ENCODE data around the gene PPDPF.
A peak's percentile ranks its signal among the peaks of the same experiment; 100 is the strongest.
"Not testable (repeated sequence)": the region's sequence is repeated elsewhere in the genome, so short reads cannot be mapped to it uniquely, and the experiment has no call there.

The PPDPF gene

DNA sequence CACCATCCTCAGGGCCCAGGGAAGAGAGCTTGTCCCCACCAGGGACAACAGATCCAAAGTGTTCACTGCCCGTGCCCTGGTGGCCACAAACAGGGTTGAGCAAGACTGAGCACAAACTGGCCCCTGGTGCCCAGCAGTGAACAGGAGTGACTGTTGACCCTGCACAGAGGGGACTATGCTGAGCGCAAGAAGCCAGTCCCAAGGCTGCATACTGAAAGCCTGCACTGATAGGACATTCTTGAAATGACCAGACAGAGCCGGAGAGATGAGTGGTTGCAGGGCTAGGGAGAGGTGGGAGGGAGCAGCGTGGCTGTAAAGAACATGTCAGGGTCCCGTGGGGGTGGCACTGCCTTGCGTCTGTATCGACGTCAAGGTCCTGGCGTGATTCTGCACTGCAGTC, 30.5 kb downstream of the PPDPF start:
- DNase-seq (ENCODE audit: low read depth), result no peak

GRCh38 chr20:63552481-63553249, 32.1 kb downstream of the PPDPF start:
- DNase-seq (ENCODE audit: low read depth), result peak; percentile 41

DNA sequence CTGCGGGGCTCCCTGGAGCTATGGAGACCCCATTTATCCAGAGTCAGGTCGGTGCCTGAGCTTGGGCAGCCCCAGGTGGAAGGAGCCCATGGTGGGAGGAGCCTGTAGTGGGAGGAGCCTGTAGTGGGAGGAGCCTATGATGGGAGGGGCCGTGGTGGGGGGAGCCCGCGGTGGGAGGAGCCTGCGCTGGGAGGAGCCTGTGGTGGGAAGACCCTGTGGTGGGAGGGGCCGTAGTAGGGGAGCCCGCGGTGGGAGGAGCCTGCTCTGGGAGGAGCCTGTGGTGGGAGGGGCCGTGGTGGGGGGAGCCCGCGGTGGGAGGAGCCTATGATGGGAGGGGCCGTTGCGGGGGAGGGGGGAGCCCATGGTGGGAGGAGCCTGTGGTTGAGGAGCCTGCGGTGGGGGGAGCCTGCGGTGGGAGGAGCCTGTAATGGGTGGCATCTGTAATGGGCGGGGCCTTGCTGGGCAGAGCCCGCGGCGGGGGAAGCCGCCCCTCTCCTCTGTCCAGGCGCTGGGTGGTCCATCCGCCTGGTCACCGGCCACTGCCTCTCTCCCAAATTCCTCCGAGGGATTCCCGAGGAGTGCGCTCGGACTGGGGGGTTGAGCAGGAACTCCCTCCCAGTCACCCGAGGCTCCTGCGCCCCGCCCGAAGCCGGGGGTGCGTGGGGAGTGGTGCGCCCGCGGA, 32.8 kb downstream of the PPDPF start:
- DNase-seq (ENCODE audit: low read depth), result peak; percentile 84

DNA sequence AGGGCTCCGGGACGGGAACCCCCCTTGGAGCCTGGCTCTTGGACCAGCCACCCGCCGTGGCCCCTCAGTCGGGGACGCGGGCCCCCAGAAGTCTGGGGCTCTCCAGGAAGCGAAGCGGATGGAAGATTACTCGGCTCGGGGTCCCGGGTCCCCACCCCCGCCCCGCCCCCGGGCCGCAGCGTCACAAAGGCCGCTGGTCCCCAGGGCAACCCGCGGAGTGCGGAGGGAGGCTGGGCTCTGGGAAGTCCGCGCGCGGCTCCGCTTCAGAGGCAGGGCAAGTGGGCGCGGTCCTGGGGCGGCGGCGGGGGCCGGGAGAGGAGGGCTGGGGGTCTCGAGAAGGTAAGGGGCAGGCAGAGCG, 33.3 kb downstream of the PPDPF start, which contains the start of gene FNDC11:
Gene FNDC11 (plus strand): TSS at position 227 of the 358 bp plus-strand sequence. CDS start 1,505 bp downstream, outside the sequence.
- peak; percentile 56 for DNase-seq (ENCODE audit: low read depth)

DNA sequence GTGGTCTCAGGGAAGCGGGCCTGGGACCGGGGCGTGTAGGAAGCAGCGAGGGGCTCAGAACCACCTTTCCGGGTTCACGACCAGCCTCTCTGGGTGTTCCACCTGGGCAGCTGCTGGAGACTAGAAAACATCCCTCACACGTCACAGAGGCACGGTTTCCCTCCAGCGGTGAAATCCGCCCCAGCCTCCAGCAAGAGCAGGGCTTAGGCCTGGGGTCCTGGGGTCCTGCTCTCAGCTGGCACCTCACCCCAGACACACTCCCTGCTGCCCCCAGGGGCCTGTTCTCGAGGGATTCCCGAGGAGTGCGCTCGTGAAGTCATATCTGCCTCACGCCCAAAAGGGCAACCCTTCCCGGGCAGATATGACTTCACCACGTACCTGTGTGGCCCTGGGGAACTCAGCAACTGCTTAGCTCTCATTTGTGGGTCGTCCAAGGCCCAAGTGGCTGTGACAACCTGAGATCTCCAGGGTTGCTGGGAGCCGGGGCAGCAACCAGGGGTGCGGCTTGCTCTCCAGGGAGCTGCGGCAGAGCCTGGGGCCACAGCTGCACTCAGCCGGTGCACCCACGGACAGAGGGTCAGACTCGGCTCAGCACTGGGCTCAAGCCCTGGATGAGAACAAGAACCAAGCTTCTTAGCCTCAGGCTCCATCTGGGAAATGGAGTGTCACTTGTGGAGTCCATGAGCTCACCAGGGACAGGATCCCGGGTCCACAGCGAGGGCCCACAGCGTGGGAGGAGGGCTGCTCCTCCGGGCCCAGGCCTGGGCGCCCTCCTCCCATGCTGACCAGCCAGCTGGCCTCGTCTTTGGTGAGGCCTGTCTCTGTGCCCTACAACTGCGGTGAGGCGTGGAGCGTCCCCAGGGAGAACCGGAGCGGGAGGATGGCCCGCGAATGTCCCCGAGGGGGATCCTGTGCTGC, 34.1 kb downstream of the PPDPF start:
- no peak for DNase-seq (ENCODE audit: low read depth)

GRCh38 chr20:63555661-63556381, 35.3 kb downstream of the PPDPF start:
- no peak for DNase-seq (ENCODE audit: low read depth)

GRCh38 chr20:63556873-63557478, 36.4 kb downstream of the PPDPF start:
- no peak for DNase-seq (ENCODE audit: low read depth)

DNA sequence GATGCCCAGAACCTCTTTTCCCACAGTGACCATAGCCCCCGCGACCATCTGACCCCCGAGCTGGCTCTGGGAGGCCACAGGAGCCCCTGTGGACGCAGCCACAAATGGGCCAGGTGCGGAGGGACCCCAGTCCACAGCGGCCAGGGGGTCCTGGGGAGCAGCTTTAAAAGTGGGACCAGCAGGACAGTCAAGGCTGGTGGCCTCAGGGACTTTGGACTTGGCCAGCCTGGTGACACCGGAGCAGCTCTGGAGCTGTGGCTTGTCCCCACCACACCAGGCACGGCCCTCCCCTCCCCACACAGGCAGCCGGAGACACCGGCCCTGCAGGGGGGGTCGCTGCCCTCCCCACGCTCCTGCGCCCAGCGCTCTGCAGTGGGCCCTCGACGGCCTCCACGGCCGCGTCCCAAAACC, 36.9 kb downstream of the PPDPF start:
- DNase-seq (ENCODE audit: low read depth), result no peak

DNA sequence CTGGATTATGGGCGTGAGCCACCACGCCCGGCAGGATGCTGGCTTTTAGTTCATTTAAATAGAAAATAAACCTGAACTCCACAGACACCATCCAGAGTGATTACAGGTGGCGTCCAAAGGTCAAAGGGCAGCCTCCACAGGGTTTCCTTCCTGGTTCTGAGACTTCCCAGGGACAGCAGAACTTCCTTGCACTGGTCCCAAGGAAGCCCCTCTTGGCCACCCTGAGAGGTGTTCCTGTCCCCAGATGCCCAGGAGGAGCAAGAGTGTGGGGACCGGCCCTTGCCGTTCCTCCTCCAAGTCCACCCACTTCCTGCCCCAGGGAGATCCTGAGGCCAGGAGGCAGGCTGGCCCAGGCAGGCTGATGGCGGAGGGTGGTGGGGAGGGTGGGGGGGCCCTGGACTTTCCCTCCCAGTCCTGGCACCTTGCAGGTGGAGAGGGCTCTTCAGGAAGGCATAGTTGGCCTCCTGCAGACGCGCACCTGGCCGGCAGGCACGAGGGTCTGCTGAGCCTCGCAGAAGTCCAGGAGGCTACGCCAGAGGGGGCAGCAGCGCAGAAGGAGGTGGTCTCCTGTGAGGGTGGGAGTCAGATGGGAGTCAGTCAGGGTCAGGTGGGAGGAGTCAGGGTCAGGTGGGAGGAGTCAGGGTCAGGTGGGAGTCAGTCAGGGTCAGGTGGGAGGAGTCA, 38.4 kb downstream of the PPDPF start:
- DNase-seq (ENCODE audit: low read depth), result no peak

GRCh38 chr20:63559485-63560332, 39.1 kb downstream of the PPDPF start:
- not testable (repeated sequence) for DNase-seq (ENCODE audit: low read depth)

DNA sequence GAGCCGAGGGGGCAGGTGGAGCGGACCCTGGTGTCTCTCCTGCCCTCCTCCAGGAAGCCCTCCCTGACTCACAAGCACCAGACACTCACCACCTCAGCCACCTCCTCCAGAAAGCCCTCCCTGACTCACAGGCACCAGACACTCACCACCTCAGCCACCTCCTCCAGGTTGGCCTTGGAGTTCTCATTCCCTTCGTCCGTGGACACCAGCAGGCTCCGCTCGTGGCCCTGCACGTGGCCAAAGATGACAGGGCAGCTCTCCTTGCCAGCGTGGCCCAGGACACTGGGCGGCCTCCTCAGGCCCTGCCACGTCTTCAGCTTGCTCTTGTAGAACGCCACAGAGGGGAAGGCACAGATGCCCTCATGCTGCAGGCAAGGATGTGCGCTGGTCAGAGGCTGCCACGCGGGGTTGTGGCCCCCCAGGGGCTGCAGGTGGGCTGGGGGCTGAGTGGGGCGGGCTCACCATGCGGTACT, 39.8 kb downstream of the PPDPF start:
- no peak for DNase-seq (ENCODE audit: low read depth)

DNA sequence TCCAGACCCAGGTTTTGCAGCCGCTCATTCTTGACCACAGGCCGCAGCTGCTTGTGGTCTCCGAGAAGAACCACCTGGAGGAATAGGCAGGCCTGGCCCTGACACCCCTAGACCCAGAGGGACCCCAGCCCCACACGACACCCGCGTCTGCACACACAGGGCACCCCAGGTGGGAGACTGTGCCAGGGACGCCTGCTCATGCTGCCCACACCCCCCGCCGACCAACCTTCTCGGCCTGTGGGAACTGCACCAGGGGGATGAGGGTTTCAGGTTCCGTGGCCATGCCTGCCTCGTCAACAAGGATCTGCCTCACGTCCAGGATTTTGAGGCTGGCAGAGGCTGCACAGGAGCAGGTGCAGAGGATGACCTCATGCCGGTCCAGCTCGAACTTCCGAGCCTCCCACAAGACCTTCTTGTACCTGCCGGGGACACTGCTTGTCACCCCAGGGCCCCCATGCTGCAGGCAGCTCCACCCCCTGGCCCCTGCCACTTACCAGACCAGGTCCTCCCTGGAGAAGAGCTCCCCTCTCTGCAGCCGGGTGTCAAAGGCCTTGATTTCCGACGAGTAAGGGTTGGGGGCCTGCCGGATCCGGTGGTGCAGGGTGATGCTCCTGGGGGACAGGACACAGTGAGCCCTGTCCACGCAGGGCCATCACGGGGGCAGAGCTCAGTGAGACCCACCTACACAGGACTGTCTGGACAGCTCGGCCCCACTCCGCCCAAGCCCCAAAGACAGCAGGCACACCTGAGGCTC, 40.5 kb downstream of the PPDPF start:
- no peak for DNase-seq (ENCODE audit: low read depth)

- no peak for DNase-seq (ENCODE audit: low read depth)
Observed at GRCh38 chr20:63561624-63562396, 41.2 kb downstream of the PPDPF start.

- no peak for DNase-seq (ENCODE audit: low read depth)
Observed at GRCh38 chr20:63562461-63563224, 42.1 kb downstream of the PPDPF start.

- no peak for DNase-seq (ENCODE audit: low read depth)
Observed at GRCh38 chr20:63563225-63563935, 42.8 kb downstream of the PPDPF start.

- no peak for DNase-seq (ENCODE audit: low read depth)
Observed at GRCh38 chr20:63564036-63564810, 43.7 kb downstream of the PPDPF start.

All from stimulated activated CD4-positive, alpha-beta T cell treated with anti-CD3 and anti-CD28 coated beads, Interleukin-2, amount 100 ng/mL, for 4 hours (primary cell).